PC-3 (cell line): Measurements from ENCODE around the gene PRPF38B. TPM values are rescaled to one million over a fixed set of nuclear protein-coding genes. Genes with fewer than 3 reads are reported as not detected.
A peak's percentile ranks its signal among the peaks of the same experiment; 100 is the strongest.

Experiments
- ATAC-seq: fragments of 200-7000 bp; cut with Tn5 transposase; 2 replicates; pipeline ENCODE4 v1.9.1; 2020; ENCODE audit warnings: mild to moderate bottlenecking, moderate library complexity
- BruUV-seq: library from RNA; stranded (reverse); fragments of 400-500 nt; replicated peaks from 2 replicates; lab custom pipeline; 2021; lab: Mats Ljungman, UMichigan
- CTCF ChIA-PET: fragments of 300-600 bp; sonication (Branson Sonifier 250); formaldehyde crosslinking; loops from one replicate; lab custom pipeline; 2022; ENCODE audit warnings: antibody characterized with exemption; lab: Charles Lee
- POLR2A ChIA-PET: fragments of 300-600 bp; sonication (Branson Sonifier 250); formaldehyde crosslinking; loops from one replicate; lab custom pipeline; 2022; ENCODE audit warnings: antibody characterized with exemption; ENCODE audit not compliant: unreplicated experiment; lab: Charles Lee
- DNase-seq: peaks from one replicate; pipeline ENCODE4 v3.0.0-alpha.2; 2015
- H2AFZ ChIP-seq: fragments of 300-600 bp; sonication (generic); 2 replicates; pipeline ENCODE4 v1.6.0; 2016; ENCODE audit warnings: antibody characterized with exemption, low read length
- H3F3A ChIP-seq: fragments of 300-600 bp; sonication (generic); one replicate; pipeline ENCODE4 v1.6.0; 2017; ENCODE audit warnings: antibody characterized with exemption, low read length, control low read depth, mild to moderate bottlenecking; ENCODE audit not compliant: unreplicated experiment
- H3K27ac ChIP-seq: fragments of 300-600 bp; sonication (generic); 2 replicates; pipeline ENCODE4 v1.5.1; 2016; ENCODE audit warnings: mild to moderate bottlenecking, low read length
- H3K27me3 ChIP-seq: fragments of 300-600 bp; sonication (generic); 2 replicates; pipeline ENCODE4 v1.6.1; 2016; ENCODE audit warnings: low read length, mixed read lengths
- H3K36me3 ChIP-seq: fragments of 300-600 bp; sonication (generic); 2 replicates; pipeline ENCODE4 v1.6.1; 2016; ENCODE audit warnings: low read depth, mixed run types, low read length, mixed read lengths
- H3K4me1 ChIP-seq: fragments of 300-600 bp; sonication (generic); 2 replicates; pipeline ENCODE4 v1.5.1; 2016; ENCODE audit warnings: low read length; ENCODE audit not compliant: insufficient read depth
- H3K4me2 ChIP-seq: fragments of 300-600 bp; sonication (generic); 2 replicates; pipeline ENCODE4 v1.6.0; 2016; ENCODE audit warnings: low read length
- H3K4me3 ChIP-seq: fragments of 300-600 bp; sonication (generic); 2 replicates; pipeline ENCODE4 v1.5.1; 2016; ENCODE audit warnings: mild to moderate bottlenecking, low read length, mixed read lengths
- H3K79me2 ChIP-seq: fragments of 300-600 bp; sonication (generic); 2 replicates; pipeline ENCODE4 v1.6.1; 2017; ENCODE audit warnings: low read length, mixed read lengths
- H3K9ac ChIP-seq: fragments of 300-600 bp; sonication (generic); 2 replicates; pipeline ENCODE4 v1.6.0; 2016; ENCODE audit warnings: mild to moderate bottlenecking, low read length
- H3K9me2 ChIP-seq: fragments of 300-600 bp; sonication (generic); replicated peaks from 2 replicates; pipeline ENCODE4 v1.6.1; 2016; ENCODE audit warnings: mixed run types, low read length, mixed read lengths
- H3K9me3 ChIP-seq: fragments of 300-600 bp; sonication (generic); 2 replicates; pipeline ENCODE4 v1.6.1; 2016; ENCODE audit warnings: low read length, mixed read lengths
- H4K20me1 ChIP-seq: fragments of 300-600 bp; sonication (generic); 2 replicates; pipeline ENCODE4 v1.6.1; 2016; ENCODE audit warnings: low read length, mixed read lengths
- CTCF ChIP-seq: fragments of 300-600 bp; sonication (generic); conservative IDR thresholded peaks from 2 replicates; pipeline ENCODE4 v1.5.1; 2017; ENCODE audit warnings: antibody characterized with exemption, low read depth, mild to moderate bottlenecking, low read length
- EZH2 ChIP-seq: fragments of 300-600 bp; sonication (generic); IDR thresholded peaks from one replicate; pipeline ENCODE4 v1.6.1; 2017; ENCODE audit warnings: antibody characterized with exemption, mild to moderate bottlenecking, low read length; ENCODE audit not compliant: unreplicated experiment
- EZH2phosphoT487 ChIP-seq: fragments of 300-600 bp; sonication (generic); IDR thresholded peaks from 2 replicates; pipeline ENCODE4 v1.6.1; 2018; ENCODE audit warnings: mild to moderate bottlenecking, antibody characterized with exemption, low read length, borderline replicate concordance
- intact Hi-C: fragments of 100-400 bp; cut with micrococcal nuclease; formaldehyde crosslinking; loops from 2 replicates; pipeline ENCODE4 v1.9.0; 2023
- total RNA-seq: library from RNA; depleted of rRNA; stranded (reverse); fragments of >200 nt; gene quantifications from 2 replicates; pipeline ENCODE4 v1.2.3, GENCODE V29; 2014

PRPF38B gene
- total RNA-seq, 1 experiment from 2014 or later = 21.9 TPM

DNA sequence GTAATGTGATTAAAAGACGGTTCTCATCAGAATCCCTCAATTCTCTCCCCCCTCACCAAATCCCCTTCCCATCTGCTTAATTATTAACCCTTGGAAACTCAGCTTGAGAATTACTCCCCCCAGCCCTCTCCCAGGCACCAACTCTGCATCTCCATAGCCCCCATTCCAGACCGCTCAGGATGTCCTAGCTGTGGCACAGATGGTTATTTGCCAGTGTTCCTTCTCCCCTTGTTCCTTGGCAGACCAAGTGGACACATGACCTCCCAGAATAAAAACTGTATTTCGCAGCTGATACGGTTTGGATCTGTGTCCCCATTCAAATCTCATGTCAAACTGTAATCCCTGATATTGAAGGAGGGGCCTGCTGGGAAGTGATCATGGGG, 45.9 kb upstream of the PRPF38B start:
- Histone ChIP-seq H2AFZ (no peak overlapping the region), H3K4me1 (peaks cover 8% of the 10 kb centered on the region), H3K4me3 (no peak overlapping the region), H3K36me3 (no peaks in the 10 kb centered on the region), H3K27ac (no peak overlapping the region), H3K27me3 (no peaks in the 10 kb centered on the region), H3K9me2 (no peaks in the 10 kb centered on the region), H3K4me2 (no peak overlapping the region), H3K9me3 (no peaks in the 10 kb centered on the region), H3F3A (no peaks in the 10 kb centered on the region), H3K9ac (no peak overlapping the region), H3K79me2 (no peaks in the 10 kb centered on the region), H4K20me1 (no peaks in the 10 kb centered on the region)
- TF ChIP-seq CTCF (no peak), EZH2 (no peak), EZH2phosphoT487 (no peak)
- CTCF ChIA-PET = interaction anchor here (0.5 to 0.7 kb wide), 2 partner anchors 41 to 84 kb away, joined by 3 read pairs; no protein-coding TSS in a partner anchor
- ATAC-seq (no peak), DNase-seq (no peak)
- no TSS peak for BruUV-seq
- POLR2A ChIA-PET = no interaction called here
- intact Hi-C loops = loop anchor here (10.0 kb wide), 1 partner anchor 861 kb away; no protein-coding TSS in a partner anchor

DNA sequence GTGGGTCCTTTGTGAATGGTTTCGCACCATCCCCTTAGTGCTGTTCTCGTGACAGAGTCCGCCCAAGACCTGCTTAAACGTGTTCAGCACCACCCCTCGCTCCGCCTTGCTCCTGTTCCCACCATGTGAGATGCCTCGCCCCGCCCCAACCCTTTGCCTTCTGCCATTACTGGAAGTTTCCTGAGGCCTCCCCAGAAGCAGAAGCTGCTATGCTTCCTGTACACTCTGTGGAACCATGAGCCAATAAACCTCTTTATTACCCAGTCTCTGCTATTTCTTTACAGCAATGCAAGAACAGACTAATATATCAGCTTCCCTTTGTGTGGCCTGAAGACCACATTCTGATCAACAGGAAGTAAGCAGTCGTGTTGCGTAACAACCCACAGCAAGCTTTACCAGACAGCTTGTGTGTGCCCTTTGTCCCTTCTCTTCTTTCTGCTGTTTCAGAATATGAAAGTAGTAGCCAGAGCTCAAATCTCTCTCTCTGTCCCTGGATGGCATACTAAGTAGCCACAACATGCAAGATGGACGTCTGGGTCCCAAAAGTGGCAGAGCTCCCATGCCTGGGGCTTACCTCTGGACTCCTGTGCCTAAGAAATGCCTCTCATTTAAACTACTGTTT, 45.4 kb upstream of the PRPF38B start:
- POLR2A ChIA-PET = no interaction called here
- Histone ChIP-seq H3K27ac (no peak overlapping the region), H3F3A (no peaks in the 10 kb centered on the region), H3K27me3 (no peaks in the 10 kb centered on the region), H3K9me3 (no peaks in the 10 kb centered on the region), H3K79me2 (no peaks in the 10 kb centered on the region), H3K4me2 (no peak overlapping the region), H3K9ac (no peak overlapping the region), H4K20me1 (no peaks in the 10 kb centered on the region), H3K9me2 (no peaks in the 10 kb centered on the region), H2AFZ (peak overlapping the region; percentile 62), H3K36me3 (no peaks in the 10 kb centered on the region), H3K4me3 (no peak overlapping the region), H3K4me1 (peaks cover 8% of the 10 kb centered on the region)
- BruUV-seq = no TSS peak
- ATAC-seq (no peak), DNase-seq (peak; percentile 46)
- CTCF ChIA-PET = interaction anchor here (0.5 to 0.7 kb wide), 2 partner anchors 42 to 84 kb away, joined by 3 read pairs; no protein-coding TSS in a partner anchor
- intact Hi-C loops = loop anchor here (10.0 kb wide), 1 partner anchor 862 kb away; no protein-coding TSS in a partner anchor
- TF ChIP-seq EZH2 = no peak
- TF ChIP-seq EZH2phosphoT487 = no peak
- TF ChIP-seq CTCF = no peak

- Histone ChIP-seq H2AFZ (no peak overlapping the region), H3K4me3 (no peak overlapping the region), H3K36me3 (no peaks in the 10 kb centered on the region), H3K9ac (no peak overlapping the region), H3K27me3 (no peaks in the 10 kb centered on the region), H3F3A (no peaks in the 10 kb centered on the region), H4K20me1 (no peaks in the 10 kb centered on the region), H3K9me2 (no peaks in the 10 kb centered on the region), H3K27ac (no peak overlapping the region), H3K4me2 (no peak overlapping the region), H3K9me3 (no peaks in the 10 kb centered on the region), H3K79me2 (no peaks in the 10 kb centered on the region), H3K4me1 (no peaks in the 10 kb centered on the region)
- DNase-seq (no peak), ATAC-seq (no peak)
- CTCF ChIA-PET = no interaction called here
- POLR2A ChIA-PET = no interaction called here
- BruUV-seq = no TSS peak
- intact Hi-C loops = no loop called here
- no peak for TF ChIP-seq EZH2
- no peak for TF ChIP-seq CTCF
- TF ChIP-seq EZH2phosphoT487 = no peak
Observed at GRCh38 chr1:108653431-108654105, 38.5 kb upstream of the PRPF38B start.
